ENCODE data around the gene RASSF3. TPM values are rescaled to one million over a fixed set of nuclear protein-coding genes. Genes with fewer than 3 reads are reported as not detected.

The RASSF3 gene
- total RNA-seq, 1 experiment from 2014 or later: 107 TPM

DNA sequence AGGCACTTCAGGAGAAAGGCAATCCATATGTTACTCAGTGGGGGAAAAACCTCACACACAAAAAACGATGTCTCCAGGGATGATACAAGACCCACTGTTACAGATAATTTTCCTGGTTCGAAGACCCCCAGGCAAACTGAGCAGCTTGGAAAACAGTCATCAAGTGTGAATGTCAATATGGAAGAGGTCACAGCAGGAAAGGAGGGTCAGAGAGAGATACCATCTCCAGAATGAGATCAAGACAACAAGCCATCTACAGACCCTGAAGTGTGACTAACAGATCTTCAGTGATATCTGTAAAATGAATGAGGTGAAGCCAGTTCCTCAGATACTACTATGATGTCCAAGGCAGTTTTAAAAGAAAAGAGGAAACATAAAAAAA is 120.3 kb downstream of the RASSF3 start:
- Histone ChIP-seq H3K27me3 (ENCODE audit: control insufficient read depth, insufficient read depth, low read length) (no peaks in the 10 kb centered on the region), H3K36me3 (ENCODE audit: control insufficient read depth, insufficient read depth, low read length) (no peaks in the 10 kb centered on the region), H3K27ac (ENCODE audit: low read length) (no peak overlapping the region), H3K4me1 (ENCODE audit: control insufficient read depth, insufficient read depth, low read length) (no peaks in the 10 kb centered on the region), H3K9me3 (ENCODE audit: control insufficient read depth, insufficient read depth, low read depth, low read length) (no peaks in the 10 kb centered on the region), H3K4me3 (ENCODE audit: low read depth in 2 of 2, low read length in 2 of 2) (no peak overlapping the region)
- in situ Hi-C loops (cut with HindIII; ENCODE audit: low pct_unique_long_range_greater_than_20kb, low sequenced_read_pairs) (no loop called here), intact Hi-C loops (cut with micrococcal nuclease; ENCODE audit: unreplicated experiment) (no loop called here)
- no peak for TF ChIP-seq TCF7L2 (IDR thresholded peaks at IDR 0.05; ENCODE audit: low read depth, low read length)
- no peak for TF ChIP-seq SIN3A (IDR thresholded peaks at IDR 0.05; ENCODE audit: borderline replicate concordance, insufficient read depth, low read depth, low read length)
- no peak for TF ChIP-seq POLR2AphosphoS5 (IDR thresholded peaks at IDR 0.05; ENCODE audit: low read depth, low read length)
- no peak for TF ChIP-seq CTCF (IDR thresholded peaks at IDR 0.05)
- TF ChIP-seq REST (IDR thresholded peaks at IDR 0.05; ENCODE audit: insufficient read depth in 1 of 2, low read depth in 2 of 2, low read length in 1 of 2): no peak
- no peak for ATAC-seq
- no peak for DNase-seq (ENCODE audit: low read depth, low spot score)
- BruUV-seq (replicated peaks): no TSS peak
- ChIA-PET CTCF (no interaction called here), POLR2A (interaction anchor here (0.5 kb wide), 1 partner anchor 9 kb away, joined by 4 read pairs; no protein-coding TSS in a partner anchor)

- H3K4me1 ChIP-seq (ENCODE audit: control insufficient read depth, insufficient read depth, low read length): no peaks in the 10 kb centered on the region
- intact Hi-C loops (cut with micrococcal nuclease; ENCODE audit: unreplicated experiment): no loop called here
- H3K36me3 ChIP-seq (ENCODE audit: control insufficient read depth, insufficient read depth, low read length): no peaks in the 10 kb centered on the region
- H3K27me3 ChIP-seq (ENCODE audit: control insufficient read depth, insufficient read depth, low read length): no peaks in the 10 kb centered on the region
- H3K27ac ChIP-seq (ENCODE audit: low read length): no peak overlapping the region
- ATAC-seq: no peak
- in situ Hi-C loops (cut with HindIII; ENCODE audit: low pct_unique_long_range_greater_than_20kb, low sequenced_read_pairs): no loop called here
- ChIA-PET POLR2A (interaction anchor here (0.6 kb wide), 1 partner anchor 263 kb away, joined by 6 read pairs; no protein-coding TSS in a partner anchor), CTCF (no interaction called here)
- no peak overlapping the region for H3K4me3 ChIP-seq (ENCODE audit: low read depth in 2 of 2, low read length in 2 of 2)
- no TSS peak for BruUV-seq (replicated peaks)
- TF ChIP-seq POLR2AphosphoS5 (IDR thresholded peaks at IDR 0.05; ENCODE audit: low read depth, low read length) (no peak), CTCF (IDR thresholded peaks at IDR 0.05) (no peak), TCF7L2 (IDR thresholded peaks at IDR 0.05; ENCODE audit: low read depth, low read length) (no peak), SIN3A (IDR thresholded peaks at IDR 0.05; ENCODE audit: borderline replicate concordance, insufficient read depth, low read depth, low read length) (no peak), REST (IDR thresholded peaks at IDR 0.05; ENCODE audit: insufficient read depth in 1 of 2, low read depth in 2 of 2, low read length in 1 of 2) (no peak)
- no peaks in the 10 kb centered on the region for H3K9me3 ChIP-seq (ENCODE audit: control insufficient read depth, insufficient read depth, low read depth, low read length)
- no peak for DNase-seq (ENCODE audit: low read depth, low spot score)
Observed at GRCh38 chr12:64731683-64732082, 121.4 kb downstream of the RASSF3 start.

Data from Panc1 (cell line).